Osteoblast (primary cell): ENCODE measurements around the gene RABGAP1L. TPM values are rescaled to one million over a fixed set of nuclear protein-coding genes. Genes with fewer than 3 reads are reported as not detected.
"Not testable (repeated sequence)": the region's sequence is repeated elsewhere in the genome, so short reads cannot be mapped to it uniquely, and the experiment has no call there.

Source experiments
- DNase-seq: peaks from one replicate; pipeline ENCODE4 v3.0.0; 2011; ENCODE audit warnings: low spot score, mixed read lengths; ENCODE audit not compliant: insufficient read length; ENCODE audit errors: missing footprints
- H2AFZ ChIP-seq: 2 replicates; pipeline ENCODE4 v1.6.0; 2011; ENCODE audit warnings: mild to moderate bottlenecking, low read length
- H3K27ac ChIP-seq: 2 replicates; pipeline ENCODE4 v1.5.1; 2011; ENCODE audit warnings: mild to moderate bottlenecking, low read depth, low read length, moderate library complexity
- H3K27me3 ChIP-seq: 2 replicates; pipeline ENCODE4 v1.6.0; 2012; ENCODE audit warnings: mild to moderate bottlenecking, control low read depth, inconsistent platforms, low read length, moderate library complexity; ENCODE audit not compliant: insufficient read depth
- H3K36me3 ChIP-seq: 2 replicates; pipeline ENCODE4 v1.5.1; 2011; ENCODE audit warnings: mild to moderate bottlenecking, low read length, control low read depth, moderate library complexity; ENCODE audit not compliant: insufficient read depth
- H3K4me1 ChIP-seq: 2 replicates; pipeline ENCODE4 v1.5.1; 2011; ENCODE audit warnings: mild to moderate bottlenecking, low read length, control low read depth, moderate library complexity; ENCODE audit not compliant: insufficient read depth
- H3K4me2 ChIP-seq: 2 replicates; pipeline ENCODE4 v1.6.0; 2011; ENCODE audit warnings: mild to moderate bottlenecking, low read length; ENCODE audit not compliant: insufficient read depth
- H3K4me3 ChIP-seq: fragments of 200-600 bp; sonication (generic); 3 replicates; pipeline ENCODE4 v1.5.1; 2012; ENCODE audit warnings: mild to moderate bottlenecking, low read length, inconsistent platforms; ENCODE audit not compliant: insufficient read depth
- H3K79me2 ChIP-seq: 2 replicates; pipeline ENCODE4 v1.6.0; 2012; ENCODE audit warnings: mild to moderate bottlenecking, low read length, control low read depth, inconsistent platforms; ENCODE audit not compliant: insufficient read depth
- H3K9me3 ChIP-seq: 2 replicates; pipeline ENCODE4 v1.5.1; 2011; ENCODE audit warnings: low read depth, low read length, control low read depth
- H4K20me1 ChIP-seq: 2 replicates; pipeline ENCODE4 v1.6.0; 2012; ENCODE audit warnings: mild to moderate bottlenecking, low read length, control low read depth; ENCODE audit not compliant: insufficient read depth
- total RNA-seq: library from RNA; depleted of rRNA; stranded (reverse); fragments of >200 nt; gene quantifications from 2 replicates; pipeline ENCODE4 v1.2.3, GENCODE V29; 2012
- TF ChIP-seq, protein P1 (sequence below): IDR thresholded peaks from 2 replicates; pipeline ENCODE4 v1.5.1; 2011; ENCODE audit warnings: mild to moderate bottlenecking, low read depth, low read length, moderate library complexity; ENCODE audit errors: extremely low read depth

Gene RABGAP1L
- total RNA-seq, 1 donor = 30.0 TPM

DNA sequence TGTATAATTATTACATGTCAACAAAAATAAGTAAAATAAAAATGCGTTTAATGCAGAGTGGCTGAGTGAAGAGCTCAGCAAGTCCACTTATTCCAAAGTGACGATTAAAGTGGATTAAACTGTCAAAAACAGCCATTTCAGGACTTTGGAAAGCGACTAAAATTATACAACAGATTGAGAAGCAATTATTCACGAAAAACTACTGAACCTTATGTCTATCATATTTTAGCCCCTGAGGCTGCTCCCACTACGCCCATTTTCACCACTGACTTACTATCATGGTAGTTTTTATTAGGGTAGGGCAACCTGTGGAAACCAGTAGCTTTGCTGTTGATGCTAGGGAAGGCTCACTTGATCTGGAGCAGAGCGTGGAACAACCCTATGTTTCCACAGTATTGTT is 174.1 kb downstream of the RABGAP1L start:
- no peak overlapping the region for H3K4me2 ChIP-seq
- H3K27me3 ChIP-seq = no peaks in the 10 kb centered on the region
- no peak overlapping the region for H2AFZ ChIP-seq
- no peak for DNase-seq
- no peaks in the 10 kb centered on the region for H3K4me1 ChIP-seq
- no peaks in the 10 kb centered on the region for H3K79me2 ChIP-seq
- TF ChIP-seq, protein P1, sequence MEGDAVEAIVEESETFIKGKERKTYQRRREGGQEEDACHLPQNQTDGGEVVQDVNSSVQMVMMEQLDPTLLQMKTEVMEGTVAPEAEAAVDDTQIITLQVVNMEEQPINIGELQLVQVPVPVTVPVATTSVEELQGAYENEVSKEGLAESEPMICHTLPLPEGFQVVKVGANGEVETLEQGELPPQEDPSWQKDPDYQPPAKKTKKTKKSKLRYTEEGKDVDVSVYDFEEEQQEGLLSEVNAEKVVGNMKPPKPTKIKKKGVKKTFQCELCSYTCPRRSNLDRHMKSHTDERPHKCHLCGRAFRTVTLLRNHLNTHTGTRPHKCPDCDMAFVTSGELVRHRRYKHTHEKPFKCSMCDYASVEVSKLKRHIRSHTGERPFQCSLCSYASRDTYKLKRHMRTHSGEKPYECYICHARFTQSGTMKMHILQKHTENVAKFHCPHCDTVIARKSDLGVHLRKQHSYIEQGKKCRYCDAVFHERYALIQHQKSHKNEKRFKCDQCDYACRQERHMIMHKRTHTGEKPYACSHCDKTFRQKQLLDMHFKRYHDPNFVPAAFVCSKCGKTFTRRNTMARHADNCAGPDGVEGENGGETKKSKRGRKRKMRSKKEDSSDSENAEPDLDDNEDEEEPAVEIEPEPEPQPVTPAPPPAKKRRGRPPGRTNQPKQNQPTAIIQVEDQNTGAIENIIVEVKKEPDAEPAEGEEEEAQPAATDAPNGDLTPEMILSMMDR = no peak
- H3K9me3 ChIP-seq = no peaks in the 10 kb centered on the region
- no peak overlapping the region for H3K4me3 ChIP-seq
- H3K36me3 ChIP-seq = no peaks in the 10 kb centered on the region
- no peaks in the 10 kb centered on the region for H4K20me1 ChIP-seq
- H3K27ac ChIP-seq = no peak overlapping the region

DNA sequence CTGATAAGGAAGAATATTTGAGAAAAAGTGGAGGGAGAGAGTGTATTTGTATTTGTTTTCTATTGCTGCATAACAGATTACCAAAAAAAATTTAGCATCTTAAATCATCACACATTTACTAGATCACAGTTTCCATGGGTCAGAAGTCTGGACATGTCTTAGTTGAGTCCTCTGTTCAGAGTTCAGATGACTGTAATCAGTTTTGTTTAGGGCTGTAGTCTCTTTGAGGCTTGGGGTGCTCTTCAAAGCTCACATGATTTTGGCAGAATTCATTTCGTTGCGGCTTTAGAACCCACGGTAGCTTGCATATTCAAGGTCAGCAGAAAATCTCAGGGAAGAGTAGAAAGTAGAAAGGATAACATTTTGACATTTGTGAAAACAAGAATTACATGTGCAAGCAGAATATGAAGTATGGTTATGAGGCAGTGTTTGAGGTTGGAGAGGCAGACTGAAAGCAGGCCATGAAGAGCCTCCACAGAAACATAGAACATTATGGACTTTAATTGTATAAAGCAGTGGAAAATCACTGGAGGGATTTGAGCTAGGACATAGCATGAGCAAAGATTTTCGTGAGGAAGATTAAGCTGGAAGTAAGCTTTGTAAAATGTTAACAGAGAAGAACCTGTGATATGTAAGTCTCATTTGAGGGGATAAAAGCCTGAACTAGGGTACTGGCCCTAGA is 177.8 kb downstream of the RABGAP1L start:
- no peak overlapping the region for H3K27ac ChIP-seq
- H3K4me3 ChIP-seq = no peak overlapping the region
- TF ChIP-seq, protein P1 = no peak
- H3K27me3 ChIP-seq = no peaks in the 10 kb centered on the region
- no peaks in the 10 kb centered on the region for H3K36me3 ChIP-seq
- no peak for DNase-seq
- no peaks in the 10 kb centered on the region for H3K4me1 ChIP-seq
- no peak overlapping the region for H2AFZ ChIP-seq
- no peaks in the 10 kb centered on the region for H3K9me3 ChIP-seq
- H3K79me2 ChIP-seq = no peaks in the 10 kb centered on the region
- H4K20me1 ChIP-seq = no peaks in the 10 kb centered on the region
- H3K4me2 ChIP-seq = no peak overlapping the region

DNA sequence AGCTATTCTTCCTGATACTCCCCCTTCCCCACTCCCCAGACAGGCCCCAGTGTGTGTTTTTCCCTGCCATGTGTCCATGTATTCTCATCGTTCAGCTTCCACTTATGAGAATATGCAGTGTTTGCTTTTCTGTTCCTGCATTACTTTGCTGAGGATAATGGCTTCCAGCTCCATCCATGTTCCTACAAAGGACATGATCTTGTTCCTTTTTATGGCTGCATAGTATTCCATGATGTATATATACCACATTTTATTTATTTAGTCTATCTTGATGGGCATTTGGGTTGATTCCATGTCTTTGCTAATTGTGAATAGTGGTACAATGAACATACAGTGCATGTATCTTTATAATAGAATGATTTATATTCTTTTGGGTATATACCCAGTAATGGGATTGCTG is 181.1 kb downstream of the RABGAP1L start:
- H4K20me1 ChIP-seq, H3K27me3 ChIP-seq, H3K36me3 ChIP-seq, H3K9me3 ChIP-seq, H3K4me1 ChIP-seq, H3K79me2 ChIP-seq, DNase-seq, H3K4me2 ChIP-seq, H3K27ac ChIP-seq, H2AFZ ChIP-seq, H3K4me3 ChIP-seq: not testable (repeated sequence)

DNA sequence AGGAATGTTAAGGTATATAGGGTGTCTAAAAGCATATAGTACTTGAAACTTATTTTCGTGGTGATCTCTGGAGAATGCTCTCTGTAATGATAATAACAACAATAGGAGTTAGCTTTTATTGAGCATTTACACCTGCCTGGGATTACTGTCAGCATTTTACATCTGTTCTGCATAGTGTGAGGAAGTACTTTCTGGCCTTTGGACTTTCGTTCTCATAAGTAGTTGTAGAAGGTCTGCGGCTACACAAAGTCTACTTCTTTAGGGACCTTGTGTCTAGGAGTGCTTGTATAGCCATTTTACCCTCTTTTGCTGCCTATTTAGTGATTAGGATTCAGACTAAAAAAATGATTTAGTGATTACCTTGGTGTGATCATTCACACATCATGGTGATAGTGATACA is 184.8 kb downstream of the RABGAP1L start:
- no peak for DNase-seq

More for the DNA sequence above, 184.8 kb downstream of the RABGAP1L start:
- no peaks in the 10 kb centered on the region for H4K20me1 ChIP-seq
- no peak overlapping the region for H3K4me2 ChIP-seq
- H3K36me3 ChIP-seq = no peaks in the 10 kb centered on the region
- no peak overlapping the region for H3K4me3 ChIP-seq
- TF ChIP-seq, protein P1 = no peak
- no peaks in the 10 kb centered on the region for H3K27me3 ChIP-seq
- H3K79me2 ChIP-seq = no peaks in the 10 kb centered on the region
- no peak overlapping the region for H3K27ac ChIP-seq
- no peaks in the 10 kb centered on the region for H3K9me3 ChIP-seq
- H2AFZ ChIP-seq = no peak overlapping the region
- H3K4me1 ChIP-seq = no peaks in the 10 kb centered on the region
